Measurements from ENCODE around the gene METAP1.

The METAP1 gene

GRCh38 chr4:99029852-99030251 is 34.3 kb downstream of the METAP1 start:
- Histone ChIP-seq H3K79me2 (ENCODE audit: low read length) (peaks cover 66% of the 10 kb centered on the region), H3K9me3 (replicated peaks; ENCODE audit: insufficient read depth, low read length) (no peaks in the 10 kb centered on the region), H2AFZ (ENCODE audit: low read length) (no peak overlapping the region), H3K36me3 (replicated peaks; ENCODE audit: insufficient read depth, low read length) (no peaks in the 10 kb centered on the region), H3F3A (ENCODE audit: insufficient read depth, low read length) (no peaks in the 10 kb centered on the region), H3K9ac (ENCODE audit: low read length) (no peak overlapping the region), H3K9me2 (replicated peaks; ENCODE audit: insufficient read depth, low read length) (no peaks in the 10 kb centered on the region), H4K20me1 (ENCODE audit: insufficient read depth, low read length) (no peaks in the 10 kb centered on the region), H3K27ac (ENCODE audit: low read length) (no peak overlapping the region), H3K4me2 (ENCODE audit: low read depth, low read length) (no peak overlapping the region), H3K4me1 (ENCODE audit: low read length) (no peaks in the 10 kb centered on the region), H3K4me3 (ENCODE audit: low read length) (no peak overlapping the region), H3K27me3 (replicated peaks; ENCODE audit: insufficient read depth, low read length) (no peaks in the 10 kb centered on the region)
- no peak for TF ChIP-seq EZH2 (optimal IDR thresholded peaks at IDR 0.05; ENCODE audit: low read depth, low read length)
- no peak for TF ChIP-seq EZH2phosphoT487 (IDR thresholded peaks at IDR 0.05; ENCODE audit: low read length)
- no peak for DNase-seq

GRCh38 chr4:99033956-99034355 is 38.4 kb downstream of the METAP1 start:
- H3F3A ChIP-seq (ENCODE audit: insufficient read depth, low read length), result no peaks in the 10 kb centered on the region
- H3K4me1 ChIP-seq (ENCODE audit: low read length), result no peaks in the 10 kb centered on the region
- no peaks in the 10 kb centered on the region for H3K9me3 ChIP-seq (replicated peaks; ENCODE audit: insufficient read depth, low read length)
- no peak overlapping the region for H3K4me3 ChIP-seq (ENCODE audit: low read length)
- no peak for TF ChIP-seq EZH2 (optimal IDR thresholded peaks at IDR 0.05; ENCODE audit: low read depth, low read length)
- TF ChIP-seq, protein P1, sequence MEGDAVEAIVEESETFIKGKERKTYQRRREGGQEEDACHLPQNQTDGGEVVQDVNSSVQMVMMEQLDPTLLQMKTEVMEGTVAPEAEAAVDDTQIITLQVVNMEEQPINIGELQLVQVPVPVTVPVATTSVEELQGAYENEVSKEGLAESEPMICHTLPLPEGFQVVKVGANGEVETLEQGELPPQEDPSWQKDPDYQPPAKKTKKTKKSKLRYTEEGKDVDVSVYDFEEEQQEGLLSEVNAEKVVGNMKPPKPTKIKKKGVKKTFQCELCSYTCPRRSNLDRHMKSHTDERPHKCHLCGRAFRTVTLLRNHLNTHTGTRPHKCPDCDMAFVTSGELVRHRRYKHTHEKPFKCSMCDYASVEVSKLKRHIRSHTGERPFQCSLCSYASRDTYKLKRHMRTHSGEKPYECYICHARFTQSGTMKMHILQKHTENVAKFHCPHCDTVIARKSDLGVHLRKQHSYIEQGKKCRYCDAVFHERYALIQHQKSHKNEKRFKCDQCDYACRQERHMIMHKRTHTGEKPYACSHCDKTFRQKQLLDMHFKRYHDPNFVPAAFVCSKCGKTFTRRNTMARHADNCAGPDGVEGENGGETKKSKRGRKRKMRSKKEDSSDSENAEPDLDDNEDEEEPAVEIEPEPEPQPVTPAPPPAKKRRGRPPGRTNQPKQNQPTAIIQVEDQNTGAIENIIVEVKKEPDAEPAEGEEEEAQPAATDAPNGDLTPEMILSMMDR (IDR thresholded peaks at IDR 0.05; ENCODE audit: low read length), result no peak
- TF ChIP-seq EZH2phosphoT487 (IDR thresholded peaks at IDR 0.05; ENCODE audit: low read length), result no peak
- no peak overlapping the region for H3K27ac ChIP-seq (ENCODE audit: low read length)
- DNase-seq, result no peak
- no peak overlapping the region for H2AFZ ChIP-seq (ENCODE audit: low read length)
- no peak overlapping the region for H3K4me2 ChIP-seq (ENCODE audit: low read depth, low read length)
- no peak overlapping the region for H3K9ac ChIP-seq (ENCODE audit: low read length)
- no peaks in the 10 kb centered on the region for H3K36me3 ChIP-seq (replicated peaks; ENCODE audit: insufficient read depth, low read length)
- H3K79me2 ChIP-seq (ENCODE audit: low read length), result peaks cover 27% of the 10 kb centered on the region; the same call in 1 of the 2 replicates
- H4K20me1 ChIP-seq (ENCODE audit: insufficient read depth, low read length), result no peaks in the 10 kb centered on the region
- no peaks in the 10 kb centered on the region for H3K27me3 ChIP-seq (replicated peaks; ENCODE audit: insufficient read depth, low read length)
- H3K9me2 ChIP-seq (replicated peaks; ENCODE audit: insufficient read depth, low read length), result no peaks in the 10 kb centered on the region

DNA sequence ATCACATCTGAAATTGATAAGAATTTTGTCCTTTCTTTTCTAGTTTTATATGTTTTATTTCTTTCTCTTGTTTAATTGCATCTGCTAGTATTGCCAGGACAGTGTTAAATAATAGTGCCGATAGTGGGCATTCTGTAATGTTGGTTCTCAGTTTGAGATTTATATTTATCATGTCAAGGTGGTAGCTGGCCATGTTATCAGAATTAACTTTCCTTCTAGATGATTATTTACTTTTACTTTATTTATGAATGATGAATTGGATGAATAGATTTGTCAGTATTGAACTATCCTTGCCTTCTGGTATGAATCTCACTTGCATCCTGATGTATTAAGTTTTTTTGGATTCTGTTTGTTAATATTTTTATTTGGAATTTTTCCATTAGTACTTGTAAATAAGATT is 42.7 kb downstream of the METAP1 start:
- Histone ChIP-seq H3K27me3 (replicated peaks; ENCODE audit: insufficient read depth, low read length) (no peaks in the 10 kb centered on the region), H3K36me3 (replicated peaks; ENCODE audit: insufficient read depth, low read length) (no peaks in the 10 kb centered on the region), H3K9me2 (replicated peaks; ENCODE audit: insufficient read depth, low read length) (no peaks in the 10 kb centered on the region), H3K27ac (ENCODE audit: low read length) (no peak overlapping the region), H3K9ac (ENCODE audit: low read length) (no peak overlapping the region), H3F3A (ENCODE audit: insufficient read depth, low read length) (no peaks in the 10 kb centered on the region), H3K4me1 (ENCODE audit: low read length) (no peaks in the 10 kb centered on the region), H3K79me2 (ENCODE audit: low read length) (0 out of 2 replicates have a peak, but pooled peaks cover 4% of the 10 kb centered on the region), H4K20me1 (ENCODE audit: insufficient read depth, low read length) (no peaks in the 10 kb centered on the region), H3K4me2 (ENCODE audit: low read depth, low read length) (no peak overlapping the region), H3K9me3 (replicated peaks; ENCODE audit: insufficient read depth, low read length) (no peaks in the 10 kb centered on the region), H2AFZ (ENCODE audit: low read length) (no peak overlapping the region), H3K4me3 (ENCODE audit: low read length) (no peak overlapping the region)
- no peak for DNase-seq
- TF ChIP-seq EZH2 (optimal IDR thresholded peaks at IDR 0.05; ENCODE audit: low read depth, low read length) (no peak), EZH2phosphoT487 (IDR thresholded peaks at IDR 0.05; ENCODE audit: low read length) (no peak)
- TF ChIP-seq, protein P1 (IDR thresholded peaks at IDR 0.05; ENCODE audit: low read length), result no peak

DNA sequence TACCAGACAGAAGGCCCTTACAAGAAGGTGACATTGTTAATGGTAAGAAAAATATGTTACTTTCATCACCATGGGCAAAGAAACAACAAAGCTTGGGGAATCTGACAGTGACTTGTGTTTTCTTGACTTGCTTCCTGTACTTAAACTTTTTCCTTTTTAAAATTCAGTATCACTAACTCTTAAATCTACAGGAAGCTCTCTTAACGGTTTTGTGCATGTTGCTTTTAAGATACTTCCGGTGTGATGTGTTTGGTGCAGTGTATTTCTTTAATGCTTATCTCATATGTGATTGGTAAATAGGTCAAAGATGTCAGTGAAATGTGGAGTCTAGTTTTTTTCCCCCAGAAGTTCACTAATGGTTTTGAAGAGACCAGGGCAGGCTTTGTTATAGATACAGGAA is 47.8 kb downstream of the METAP1 start:
- H3K27ac ChIP-seq (ENCODE audit: low read length), result no peak overlapping the region
- H3K9me2 ChIP-seq (replicated peaks; ENCODE audit: insufficient read depth, low read length), result no peaks in the 10 kb centered on the region
- no peak overlapping the region for H3K4me3 ChIP-seq (ENCODE audit: low read length)
- H3K9ac ChIP-seq (ENCODE audit: low read length), result no peak overlapping the region
- H3K4me2 ChIP-seq (ENCODE audit: low read depth, low read length), result no peak overlapping the region
- H3K27me3 ChIP-seq (replicated peaks; ENCODE audit: insufficient read depth, low read length), result no peaks in the 10 kb centered on the region
- 0 out of 2 replicates have a peak, but pooled peaks cover 3% of the 10 kb centered on the region for H3K36me3 ChIP-seq (replicated peaks; ENCODE audit: insufficient read depth, low read length)
- H3F3A ChIP-seq (ENCODE audit: insufficient read depth, low read length), result no peaks in the 10 kb centered on the region
- no peak for TF ChIP-seq EZH2 (optimal IDR thresholded peaks at IDR 0.05; ENCODE audit: low read depth, low read length)
- TF ChIP-seq, protein P1 (IDR thresholded peaks at IDR 0.05; ENCODE audit: low read length), result no peak
- no peak for TF ChIP-seq EZH2phosphoT487 (IDR thresholded peaks at IDR 0.05; ENCODE audit: low read length)
- no peaks in the 10 kb centered on the region for H3K4me1 ChIP-seq (ENCODE audit: low read length)
- no peaks in the 10 kb centered on the region for H4K20me1 ChIP-seq (ENCODE audit: insufficient read depth, low read length)
- H3K79me2 ChIP-seq (ENCODE audit: low read length), result no peaks in the 10 kb centered on the region
- no peak overlapping the region for H2AFZ ChIP-seq (ENCODE audit: low read length)
- no peak for DNase-seq
- no peaks in the 10 kb centered on the region for H3K9me3 ChIP-seq (replicated peaks; ENCODE audit: insufficient read depth, low read length)
